Stimulated activated CD8-positive, alpha-beta memory T cell treated with anti-CD3 and anti-CD28 coated beads, Interleukin-7, amount 100 ng/mL, for 1 hour (primary cell): ENCODE measurements around the gene COX4I1.
"Not testable (repeated sequence)": the region's sequence is repeated elsewhere in the genome, so short reads cannot be mapped to it uniquely, and the experiment has no call there.

Source experiments
- DNase-seq, 2 donors: peaks; one replicate each; pipeline ENCODE4 v3.0.0-alpha.2; 2020; ENCODE audit warnings: low read depth in 2 of 2

The COX4I1 gene

GRCh38 chr16:85824161-85825135 lies 25.0 kb downstream of the COX4I1 start:
- no peak for DNase-seq

GRCh38 chr16:85825326-85825725 lies 25.8 kb downstream of the COX4I1 start:
- no peak for DNase-seq

- DNase-seq: no peak
These were observed 27.3 kb downstream of the COX4I1 start for GRCh38 chr16:85826686-85827247.

- no peak for DNase-seq
These were observed 28.7 kb downstream of the COX4I1 start for GRCh38 chr16:85828166-85828565.

- DNase-seq: no peak
These were observed 29.8 kb downstream of the COX4I1 start for GRCh38 chr16:85829171-85829719.

GRCh38 chr16:85829751-85830445 lies 30.4 kb downstream of the COX4I1 start:
- DNase-seq: no peak

- DNase-seq: no peak
These were observed 31.3 kb downstream of the COX4I1 start for GRCh38 chr16:85830821-85831220.

GRCh38 chr16:85832570-85833218 lies 33.2 kb downstream of the COX4I1 start:
- DNase-seq: no peak

- DNase-seq: no peak
These were observed 33.9 kb downstream of the COX4I1 start for GRCh38 chr16:85833219-85833920.

GRCh38 chr16:85834741-85835140 lies 35.2 kb downstream of the COX4I1 start:
- DNase-seq: no peak

- no peak for DNase-seq
These were observed 35.8 kb downstream of the COX4I1 start for GRCh38 chr16:85835227-85835751.

GRCh38 chr16:85835956-85836705 lies 36.6 kb downstream of the COX4I1 start:
- DNase-seq: no peak

GRCh38 chr16:85836706-85837582 lies 37.4 kb downstream of the COX4I1 start:
- no peak for DNase-seq

GRCh38 chr16:85837654-85838053 lies 38.2 kb downstream of the COX4I1 start:
- DNase-seq: not testable (repeated sequence)

- no peak for DNase-seq
These were observed 38.9 kb downstream of the COX4I1 start for GRCh38 chr16:85838381-85838780.

- DNase-seq: no peak
These were observed 39.5 kb downstream of the COX4I1 start for GRCh38 chr16:85838876-85839585.

- DNase-seq: no peak
These were observed 40.3 kb downstream of the COX4I1 start for GRCh38 chr16:85839681-85840240.

GRCh38 chr16:85840395-85840794 lies 40.9 kb downstream of the COX4I1 start:
- no peak for DNase-seq
